Right renal pelvis (tissue), 4 donors: ENCODE measurements around the gene ABCG1. TPM values are rescaled to one million over a fixed set of nuclear protein-coding genes. Genes with fewer than 3 reads are reported as not detected.

ENCODE experiments used
- DNase-seq, 4 donors: peaks; one replicate each; pipeline ENCODE4 v3.0.0-alpha.2; 2013; ENCODE audit warnings: low read depth in 4 of 4, low spot score in 3 of 4, missing footprints in 1 of 4
- polyA plus RNA-seq, 4 donors: library from polyadenylated mRNA; unstranded; fragments of 120-200 nt; gene quantifications; one replicate each; pipeline ENCODE4 v1.2.1, GENCODE V29; 2013; ENCODE audit not compliant: insufficient read length in 4 of 4

The ABCG1 gene
- polyA plus RNA-seq, 4 donors = 8.5 to 11.5 (median 10.3) TPM

- DNase-seq = no peak
Observed at GRCh38 chr21:42341776-42342542, 123.0 kb downstream of the ABCG1 start.

- no peak for DNase-seq
Observed at GRCh38 chr21:42343101-42343500, 124.2 kb downstream of the ABCG1 start.

- no peak for DNase-seq
Observed at GRCh38 chr21:42343556-42343955, 124.6 kb downstream of the ABCG1 start.

GRCh38 chr21:42343963-42344510 is 125.1 kb downstream of the ABCG1 start:
- DNase-seq = no peak

GRCh38 chr21:42344631-42345030 is 125.7 kb downstream of the ABCG1 start:
- DNase-seq = no peak

- DNase-seq = no peak
Observed at GRCh38 chr21:42346441-42346840, 127.5 kb downstream of the ABCG1 start.

Other genes with a start within 250 kb of the ABCG1 start
- 10 to 100 TPM; 11.0 to 11.6 (median 11.3) TPM for gene ZBTB21, start 208.8 kb upstream of the ABCG1 start, polyA plus RNA-seq
- under 1 TPM; 0.06 to 0.20 (median 0.11) TPM for gene UMODL1, start 147.8 kb upstream of the ABCG1 start, polyA plus RNA-seq
- gene TFF3, start 96.3 kb downstream of the ABCG1 start, polyA plus RNA-seq = 1 to 10 TPM; 3.1 to 6.2 (median 3.6) TPM
- gene TFF2, start 131.9 kb downstream of the ABCG1 start, polyA plus RNA-seq = not detected
- under 1 TPM in 1 of 4 donors, not detected in 3; 0.70 TPM for gene TFF1, start 147.4 kb downstream of the ABCG1 start, polyA plus RNA-seq
- 1 to 10 TPM; 2.2 to 2.6 (median 2.3) TPM for gene TMPRSS3, start 176.9 kb downstream of the ABCG1 start, polyA plus RNA-seq
- under 1 TPM in 3 of 4 donors, not detected in 1; 0.07 to 0.10 (median 0.10) TPM for gene UBASH3A, start 184.8 kb downstream of the ABCG1 start, polyA plus RNA-seq